Measurements from ENCODE around the gene ITGA11.

The ITGA11 gene

GRCh38 chr15:68311464-68311835, 120.5 kb downstream of the ITGA11 start:
- no peak for DNase-seq (ENCODE audit: low spot score)

- no peak for DNase-seq (ENCODE audit: low spot score)
Measured at GRCh38 chr15:68310804-68311463, 121.0 kb downstream of the ITGA11 start.

- DNase-seq (ENCODE audit: low spot score) = no peak
Measured at GRCh38 chr15:68310178-68310803, 121.7 kb downstream of the ITGA11 start.

GRCh38 chr15:68309024-68309423, 122.9 kb downstream of the ITGA11 start:
- no peak for DNase-seq (ENCODE audit: low spot score)

- no peak for DNase-seq (ENCODE audit: low spot score)
Measured at GRCh38 chr15:68307131-68307928, 124.6 kb downstream of the ITGA11 start.

GRCh38 chr15:68305420-68305871, 126.5 kb downstream of the ITGA11 start:
- no peak for DNase-seq (ENCODE audit: low spot score)

GRCh38 chr15:68304589-68305337, 127.2 kb downstream of the ITGA11 start:
- no peak for DNase-seq (ENCODE audit: low spot score)

GRCh38 chr15:68303560-68304436, 128.2 kb downstream of the ITGA11 start:
- DNase-seq (ENCODE audit: low spot score) = no peak

GRCh38 chr15:68303134-68303533, 128.8 kb downstream of the ITGA11 start:
- no peak for DNase-seq (ENCODE audit: low spot score)

- no peak for DNase-seq (ENCODE audit: low spot score)
Measured at GRCh38 chr15:68302729-68303128, 129.2 kb downstream of the ITGA11 start.

GRCh38 chr15:68301301-68301700, 130.7 kb downstream of the ITGA11 start:
- DNase-seq (ENCODE audit: low spot score) = no peak

- no peak for DNase-seq (ENCODE audit: low spot score)
Measured at GRCh38 chr15:68300115-68300940, 131.6 kb downstream of the ITGA11 start.

- DNase-seq (ENCODE audit: low spot score) = peak; percentile 50
Measured at GRCh38 chr15:68299436-68299835, 132.5 kb downstream of the ITGA11 start.

GRCh38 chr15:68298882-68299381, 133.0 kb downstream of the ITGA11 start:
- peak; percentile 19 for DNase-seq (ENCODE audit: low spot score)

GRCh38 chr15:68298336-68298735, 133.6 kb downstream of the ITGA11 start:
- no peak for DNase-seq (ENCODE audit: low spot score)

GRCh38 chr15:68295014-68295805, 136.8 kb downstream of the ITGA11 start:
- no peak for DNase-seq (ENCODE audit: low spot score)

GRCh38 chr15:68292967-68293366, 139.0 kb downstream of the ITGA11 start:
- no peak for DNase-seq (ENCODE audit: low spot score)

- no peak for DNase-seq (ENCODE audit: low spot score)
Measured at GRCh38 chr15:68292157-68292781, 139.7 kb downstream of the ITGA11 start.

GRCh38 chr15:68290715-68291114, 141.2 kb downstream of the ITGA11 start:
- no peak for DNase-seq (ENCODE audit: low spot score)
